H1 (cell line): ENCODE results near the gene RCSD1. TPM values are rescaled to one million over a fixed set of nuclear protein-coding genes. Genes with fewer than 3 reads are reported as not detected.

Source experiments
- BCL11A ChIP-seq, 2 experiments: IDR thresholded peaks; one replicate each; pipeline ENCODE4 v1.6.1; 2011; ENCODE audit warnings: low read depth in 2 of 2, low read length in 2 of 2, mild to moderate bottlenecking in 2 of 2
- CHD7 ChIP-seq: fragments of 300-600 bp; sonication (generic); IDR thresholded peaks from 2 replicates; pipeline ENCODE4 v1.7.1; 2012; ENCODE audit warnings: low read length, moderate library complexity, mild to moderate bottlenecking, inconsistent platforms; ENCODE audit not compliant: insufficient replicate concordance
- KDM4A ChIP-seq: IDR thresholded peaks from one replicate; pipeline ENCODE4 v1.7.1; 2012; ENCODE audit warnings: low read depth, mild to moderate bottlenecking, moderate library complexity, low read length, inconsistent platforms; ENCODE audit not compliant: severe bottlenecking
- NANOG ChIP-seq: IDR thresholded peaks from 2 replicates; pipeline ENCODE4 v1.6.1; 2011; ENCODE audit warnings: low read length, low read depth, mild to moderate bottlenecking, inconsistent platforms; ENCODE audit not compliant: insufficient read depth, poor library complexity, severe bottlenecking
- POLR2AphosphoS5 ChIP-seq: IDR thresholded peaks from 2 replicates; pipeline ENCODE4 v1.6.1; 2011; ENCODE audit warnings: low read depth, low read length
- SIX5 ChIP-seq: IDR thresholded peaks from 2 replicates; pipeline ENCODE4 v1.6.1; 2011; ENCODE audit warnings: mild to moderate bottlenecking, low read depth, low read length
- SP1 ChIP-seq: IDR thresholded peaks from 2 replicates; pipeline ENCODE4 v1.6.1; 2011; ENCODE audit warnings: low read depth, low read length
- SP2 ChIP-seq: IDR thresholded peaks from 2 replicates; pipeline ENCODE4 v1.6.1; 2012; ENCODE audit warnings: mild to moderate bottlenecking, low read length, inconsistent platforms
- polyA plus RNA-seq, 7 experiments: library from polyadenylated mRNA; depleted of rRNA in 3 of 7; stranded (reverse) in 5 of 7; unstranded in 2 of 7; fragments of >200 nt in 5 of 7; fragments of 200-250 nt in 2 of 7; gene quantifications; 1 replicate in 5 of 7; 2 replicates in 1 of 7; 4 replicates in 1 of 7; pipeline versions ENCODE4 v1.2.1 to v1.2.3, GENCODE V29; 2011 to 2013; ENCODE audit warnings: missing spikeins in 2 of 7, mixed read lengths in 2 of 7
- total RNA-seq: library from RNA; stranded (reverse); fragmentation: NEBNext Ultra II Directional; extraction: Animal tissue kit (Norgen Biotek cat#: 25700); gene quantifications from 2 replicates; pipeline ENCODE4 v1.2.1, GENCODE V29; 2021

RCSD1 gene
- total and polyA plus RNA-seq, 2 of the 8 experiments (the other 6 are each of a cell fraction or from before 2014, with no cell fraction given) = 0.47 to 0.69 TPM

DNA sequence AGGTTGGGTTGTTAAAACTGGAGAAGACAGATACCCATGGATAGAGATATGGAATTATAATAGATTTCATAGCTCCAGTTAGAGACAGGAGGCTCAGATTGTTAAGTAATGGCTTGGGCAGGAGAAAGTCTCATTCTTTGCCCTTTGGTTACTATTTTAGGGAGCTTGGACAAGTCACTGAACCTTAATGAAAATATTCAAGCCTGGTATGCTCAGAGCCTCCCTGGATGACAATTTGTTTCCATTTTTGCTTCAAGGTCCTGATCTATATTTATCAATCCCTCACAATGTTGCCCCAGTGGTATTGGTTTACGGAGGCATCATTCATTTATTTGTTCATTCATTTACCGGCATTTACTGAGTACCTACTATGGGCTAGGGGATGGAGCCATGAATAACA is 37.5 kb downstream of the RCSD1 start (continued):
- TF ChIP-seq CHD7 = no peak
- no peak for TF ChIP-seq KDM4A
- TF ChIP-seq NANOG = no peak
- no peak for TF ChIP-seq SP1
- no peak for TF ChIP-seq SP2
- TF ChIP-seq BCL11A (IDR thresholded peaks at IDR 0.05; ENCODE audit: low read depth in 2 of 2, low read length in 2 of 2) = no peak
- TF ChIP-seq POLR2AphosphoS5 = no peak
- TF ChIP-seq SIX5 = no peak
